MCF 10A (cell line): ENCODE results near the gene MMGT1. TPM values are rescaled to one million over a fixed set of nuclear protein-coding genes. Genes with fewer than 3 reads are reported as not detected.

Source experiments
- BruUV-seq: library from RNA; stranded (reverse); fragments of 400-500 nt; replicated peaks from 2 replicates; lab custom pipeline; 2021; lab: Mats Ljungman, UMichigan
- CTCF ChIA-PET: fragments of 300-600 bp; sonication (Branson Sonifier 250); formaldehyde crosslinking; extraction: SDS; loops from one replicate; lab custom pipeline; 2021; ENCODE audit warnings: antibody characterized with exemption, inconsistent platforms; lab: Yijun Ruan, JAX
- POLR2A ChIA-PET: fragments of 300-600, 350-650 bp; sonication (Branson Sonifier 250); formaldehyde crosslinking; extraction: SDS; loops from one replicate; lab custom pipeline; 2020; ENCODE audit warnings: antibody characterized with exemption, inconsistent platforms; lab: Yijun Ruan, JAX
- DNase-seq: peaks from one replicate; pipeline ENCODE4 v3.0.0-alpha.2; 2018; ENCODE audit not compliant: unreplicated experiment
- H3K27ac Mint-ChIP-seq: one replicate; pipeline ENCODE4 v1.8.0; 2022; ENCODE audit warnings: mild to moderate bottlenecking, low read depth, mixed read lengths; ENCODE audit not compliant: unreplicated experiment
- H3K27me3 Mint-ChIP-seq: one replicate; pipeline ENCODE4 v1.8.0; 2022; ENCODE audit warnings: mixed read lengths; ENCODE audit not compliant: insufficient read depth, unreplicated experiment
- H3K36me3 Mint-ChIP-seq: one replicate; pipeline ENCODE4 v1.8.0; 2022; ENCODE audit warnings: mild to moderate bottlenecking, moderate library complexity, mixed read lengths; ENCODE audit not compliant: insufficient read depth, unreplicated experiment
- H3K4me1 Mint-ChIP-seq: one replicate; pipeline ENCODE4 v1.8.0; 2022; ENCODE audit warnings: mixed read lengths; ENCODE audit not compliant: insufficient read depth, unreplicated experiment
- H3K4me3 Mint-ChIP-seq: one replicate; pipeline ENCODE4 v1.8.0; 2022; ENCODE audit warnings: mild to moderate bottlenecking, moderate library complexity, mixed read lengths; ENCODE audit not compliant: unreplicated experiment
- H3K9me3 Mint-ChIP-seq: one replicate; pipeline ENCODE4 v1.8.0; 2022; ENCODE audit warnings: mixed read lengths; ENCODE audit not compliant: unreplicated experiment
- intact Hi-C: fragments of 100-400 bp; cut with micrococcal nuclease; formaldehyde crosslinking; loops from 2 replicates; pipeline ENCODE4 v1.14.1; 2022
- total RNA-seq: library from RNA; stranded (reverse); gene quantifications from 2 replicates; pipeline ENCODE4 v1.2.3, GENCODE V29; 2022
- TF ChIP-seq, protein P1 (sequence below): fragments of 200-600 bp; IDR thresholded peaks from one replicate; pipeline ENCODE4 v1.8.0; 2022; ENCODE audit warnings: antibody characterized with exemption, mild to moderate bottlenecking; ENCODE audit not compliant: unreplicated experiment

MMGT1 gene
- total RNA-seq, 1 experiment from 2014 or later: 24.1 TPM

DNA sequence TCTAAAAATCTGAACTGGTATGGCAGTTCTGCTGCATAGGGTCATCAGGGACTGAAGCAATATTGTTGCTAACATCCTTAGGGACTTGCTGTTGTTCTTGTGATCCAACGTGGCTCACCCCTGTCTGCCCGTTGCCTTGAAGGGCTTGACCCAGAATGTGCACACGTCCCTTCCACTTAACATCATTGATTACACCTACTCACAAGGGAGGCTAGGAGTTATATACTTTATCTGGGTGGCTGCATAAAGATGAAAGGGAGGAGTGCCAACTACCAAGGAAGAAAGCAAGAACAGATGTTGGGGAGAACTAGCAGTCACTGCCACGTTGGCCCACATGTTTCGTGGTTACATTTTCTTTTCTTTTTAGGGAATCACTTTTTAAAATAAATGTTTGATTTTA, 45.4 kb upstream of the MMGT1 start:
- no peak for DNase-seq
- BruUV-seq: no TSS peak
- Mint-ChIP-seq H3K27me3 (peaks cover 48% of the 10 kb centered on the region), H3K27ac (no peak overlapping the region), H3K4me3 (no peak overlapping the region), H3K9me3 (no peaks in the 10 kb centered on the region), H3K36me3 (peaks cover 12% of the 10 kb centered on the region), H3K4me1 (no peaks in the 10 kb centered on the region)
- intact Hi-C loops: no loop called here
- TF ChIP-seq, protein P1, sequence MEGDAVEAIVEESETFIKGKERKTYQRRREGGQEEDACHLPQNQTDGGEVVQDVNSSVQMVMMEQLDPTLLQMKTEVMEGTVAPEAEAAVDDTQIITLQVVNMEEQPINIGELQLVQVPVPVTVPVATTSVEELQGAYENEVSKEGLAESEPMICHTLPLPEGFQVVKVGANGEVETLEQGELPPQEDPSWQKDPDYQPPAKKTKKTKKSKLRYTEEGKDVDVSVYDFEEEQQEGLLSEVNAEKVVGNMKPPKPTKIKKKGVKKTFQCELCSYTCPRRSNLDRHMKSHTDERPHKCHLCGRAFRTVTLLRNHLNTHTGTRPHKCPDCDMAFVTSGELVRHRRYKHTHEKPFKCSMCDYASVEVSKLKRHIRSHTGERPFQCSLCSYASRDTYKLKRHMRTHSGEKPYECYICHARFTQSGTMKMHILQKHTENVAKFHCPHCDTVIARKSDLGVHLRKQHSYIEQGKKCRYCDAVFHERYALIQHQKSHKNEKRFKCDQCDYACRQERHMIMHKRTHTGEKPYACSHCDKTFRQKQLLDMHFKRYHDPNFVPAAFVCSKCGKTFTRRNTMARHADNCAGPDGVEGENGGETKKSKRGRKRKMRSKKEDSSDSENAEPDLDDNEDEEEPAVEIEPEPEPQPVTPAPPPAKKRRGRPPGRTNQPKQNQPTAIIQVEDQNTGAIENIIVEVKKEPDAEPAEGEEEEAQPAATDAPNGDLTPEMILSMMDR: no peak
- ChIA-PET POLR2A (no interaction called here), CTCF (no interaction called here)

DNA sequence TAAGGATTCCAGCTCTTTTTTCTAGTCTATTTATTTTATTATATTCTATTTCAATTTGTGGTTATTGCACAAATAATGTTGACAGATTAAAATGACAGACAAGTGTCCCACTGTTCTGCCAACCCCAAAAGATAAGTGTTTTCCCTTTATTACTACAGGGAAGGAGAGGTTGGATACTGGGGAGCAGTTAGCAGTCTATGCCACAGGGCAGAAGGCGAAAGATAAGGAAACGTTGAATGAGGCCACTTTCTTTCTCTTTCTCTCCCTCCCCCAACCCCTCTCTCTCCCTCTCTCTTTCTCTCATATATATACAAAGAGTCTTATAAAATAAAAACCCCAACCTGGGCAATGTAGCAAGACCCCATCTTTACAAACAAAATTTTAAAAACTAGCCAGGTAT, 43.1 kb upstream of the MMGT1 start:
- Mint-ChIP-seq H3K36me3 (peaks cover 17% of the 10 kb centered on the region), H3K9me3 (no peaks in the 10 kb centered on the region), H3K27ac (no peak overlapping the region), H3K4me3 (no peak overlapping the region), H3K27me3 (peaks cover 54% of the 10 kb centered on the region), H3K4me1 (no peaks in the 10 kb centered on the region)
- DNase-seq: no peak
- TF ChIP-seq, protein P1: no peak
- POLR2A ChIA-PET: no interaction called here
- no TSS peak for BruUV-seq
- intact Hi-C loops: no loop called here
- CTCF ChIA-PET: interaction anchor here (0.6 to 3.8 kb wide), 3 partner anchors 12 to 252 kb away, joined by 3 to 23 read pairs (median 8); no protein-coding TSS in a partner anchor

GRCh38 chrX:136015016-136015415, 41.2 kb upstream of the MMGT1 start:
- H3K9me3 Mint-ChIP-seq: no peaks in the 10 kb centered on the region
- POLR2A ChIA-PET: interaction anchor here (0.7 kb wide), 1 partner anchor 14 kb away, joined by 3 read pairs; no protein-coding TSS in a partner anchor
- no peak for DNase-seq

GRCh38 chrX:135988245-135988644, 14.5 kb upstream of the MMGT1 start:
- H3K36me3 Mint-ChIP-seq: no peaks in the 10 kb centered on the region
- no peaks in the 10 kb centered on the region for H3K9me3 Mint-ChIP-seq
- BruUV-seq: no TSS peak
- peaks cover 35% of the 10 kb centered on the region for H3K27me3 Mint-ChIP-seq
- DNase-seq: no peak
- intact Hi-C loops: no loop called here
- peaks cover 6% of the 10 kb centered on the region for H3K4me1 Mint-ChIP-seq
- no peak overlapping the region for H3K4me3 Mint-ChIP-seq
- H3K27ac Mint-ChIP-seq: no peak overlapping the region
- TF ChIP-seq, protein P1: no peak
- ChIA-PET POLR2A (interaction anchor here (1.6 kb wide), 1 partner anchor 15 kb away, joined by 6 read pairs; the partner anchor contains the start of gene MMGT1), CTCF (interaction anchor here (0.6 to 1.0 kb wide), 2 partner anchors 40 to 222 kb away, joined by 3 to 6 read pairs; no protein-coding TSS in a partner anchor)

More at GRCh38 chrX:136015016-136015415, 41.2 kb upstream of the MMGT1 start:
- intact Hi-C loops: no loop called here
- BruUV-seq: no TSS peak
- Mint-ChIP-seq H3K36me3 (peaks cover 15% of the 10 kb centered on the region), H3K4me3 (no peak overlapping the region), H3K4me1 (no peaks in the 10 kb centered on the region), H3K27ac (no peak overlapping the region), H3K27me3 (peaks cover 54% of the 10 kb centered on the region)
- CTCF ChIA-PET: interaction anchor here (1.7 to 3.8 kb wide), 2 partner anchors 14 to 148 kb away, joined by 3 to 23 read pairs; no protein-coding TSS in a partner anchor
- TF ChIP-seq, protein P1: no peak
